Central memory CD8-positive, alpha-beta T cell (primary cell): ENCODE results near the gene SWAP70.
"Not testable (repeated sequence)": the region's sequence is repeated elsewhere in the genome, so short reads cannot be mapped to it uniquely, and the experiment has no call there.

ENCODE experiments used
- ATAC-seq: fragments of 150-1000 bp; cut with Tn5 transposase; replicated peaks from 2 replicates; pipeline ENCODE4 v1.10.0; 2022; ENCODE audit warnings: mild to moderate bottlenecking, moderate FRiP score, moderate number of reproducible peaks; ENCODE audit not compliant: poor library complexity, severe bottlenecking; ENCODE audit errors: extremely low read depth
- DNase-seq, 2 donors: peaks; one replicate each; pipeline ENCODE4 v3.0.0; 2021; ENCODE audit warnings: low spot score in 2 of 2
- H3K27ac Mint-ChIP-seq: one replicate; pipeline ENCODE4 v1.8.0; 2022; ENCODE audit warnings: low read depth, mild to moderate bottlenecking, moderate library complexity, mixed read lengths
- H3K27me3 Mint-ChIP-seq: one replicate; pipeline ENCODE4 v1.8.0; 2022; ENCODE audit warnings: mixed read lengths
- H3K36me3 Mint-ChIP-seq: one replicate; pipeline ENCODE4 v1.8.0; 2022; ENCODE audit warnings: mild to moderate bottlenecking, moderate library complexity, mixed read lengths; ENCODE audit not compliant: insufficient read depth
- H3K4me1 Mint-ChIP-seq: one replicate; pipeline ENCODE4 v1.8.0; 2022; ENCODE audit warnings: mixed read lengths
- H3K4me3 Mint-ChIP-seq: one replicate; pipeline ENCODE4 v1.8.0; 2022; ENCODE audit warnings: mild to moderate bottlenecking, moderate library complexity, mixed read lengths
- H3K9me3 Mint-ChIP-seq: one replicate; pipeline ENCODE4 v1.8.0; 2022; ENCODE audit warnings: mixed read lengths

The SWAP70 gene

DNA sequence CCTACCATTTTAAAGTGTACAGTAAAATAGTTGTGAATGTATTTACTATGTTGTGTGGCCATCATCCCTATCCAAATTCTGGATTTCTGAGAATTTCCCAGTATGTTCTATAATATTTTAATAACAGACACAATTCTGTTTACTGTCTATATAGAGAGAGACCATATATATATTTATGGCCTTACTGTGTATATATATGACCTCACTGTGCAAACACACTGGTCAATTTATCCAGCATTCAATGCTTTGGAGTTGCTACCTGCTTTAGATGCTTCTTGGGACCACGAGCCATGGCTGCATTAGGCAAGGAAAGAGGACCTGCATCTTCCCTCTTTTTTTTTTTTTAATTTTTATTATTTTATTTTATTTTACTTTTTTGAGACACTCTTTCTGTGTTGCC, 40.2 kb downstream of the SWAP70 start:
- Mint-ChIP-seq H3K9me3 (no peaks in the 10 kb centered on the region), H3K4me1 (peaks cover 11% of the 10 kb centered on the region), H3K4me3 (no peak overlapping the region), H3K27me3 (no peaks in the 10 kb centered on the region), H3K27ac (no peak overlapping the region), H3K36me3 (no peaks in the 10 kb centered on the region)
- no peak for DNase-seq
- ATAC-seq = no peak

DNA sequence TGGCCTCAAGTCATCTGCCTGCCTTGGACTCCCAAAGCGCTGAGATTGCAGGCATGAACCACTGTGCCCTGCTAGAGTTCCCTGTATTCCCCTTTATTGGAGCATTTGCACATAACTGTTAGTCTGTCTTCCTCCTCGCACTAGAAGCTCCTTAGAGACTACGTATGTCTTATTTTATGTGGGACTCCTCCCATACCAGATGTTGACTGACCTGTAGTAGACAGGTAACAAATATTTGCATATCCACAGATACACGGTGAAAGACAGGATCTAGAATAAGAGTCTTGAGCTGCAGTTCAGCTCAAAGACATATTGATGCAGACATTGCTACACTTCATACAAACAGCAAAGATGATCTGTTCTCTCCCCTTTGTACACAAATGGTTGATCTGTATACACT, 40.7 kb downstream of the SWAP70 start:
- Mint-ChIP-seq H3K27ac (no peak overlapping the region), H3K27me3 (no peaks in the 10 kb centered on the region), H3K4me1 (peaks cover 11% of the 10 kb centered on the region), H3K9me3 (no peaks in the 10 kb centered on the region), H3K4me3 (no peak overlapping the region), H3K36me3 (no peaks in the 10 kb centered on the region)
- no peak for DNase-seq
- no peak for ATAC-seq

DNA sequence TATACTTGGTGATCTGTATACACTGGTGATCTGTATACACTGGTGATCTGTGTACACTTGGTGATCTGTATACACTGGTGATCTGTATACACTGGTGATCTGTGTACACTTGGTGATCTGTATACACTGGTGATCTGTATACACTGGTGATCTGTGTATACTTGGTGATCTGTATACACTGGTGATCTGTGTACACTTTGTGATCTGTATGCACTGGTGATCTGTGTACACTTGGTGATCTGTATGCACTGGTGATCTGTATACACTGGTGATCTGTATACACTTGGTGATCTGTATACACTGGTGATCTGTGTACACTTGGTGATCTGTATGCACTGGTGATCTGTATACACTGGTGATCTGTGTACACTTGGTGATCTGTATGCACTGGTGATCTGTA, 41.5 kb downstream of the SWAP70 start:
- ATAC-seq, H3K9me3 Mint-ChIP-seq, H3K36me3 Mint-ChIP-seq, H3K27me3 Mint-ChIP-seq, H3K4me3 Mint-ChIP-seq, H3K27ac Mint-ChIP-seq, DNase-seq: not testable (repeated sequence)
- peaks cover 11% of the 10 kb centered on the region for H3K4me1 Mint-ChIP-seq

DNA sequence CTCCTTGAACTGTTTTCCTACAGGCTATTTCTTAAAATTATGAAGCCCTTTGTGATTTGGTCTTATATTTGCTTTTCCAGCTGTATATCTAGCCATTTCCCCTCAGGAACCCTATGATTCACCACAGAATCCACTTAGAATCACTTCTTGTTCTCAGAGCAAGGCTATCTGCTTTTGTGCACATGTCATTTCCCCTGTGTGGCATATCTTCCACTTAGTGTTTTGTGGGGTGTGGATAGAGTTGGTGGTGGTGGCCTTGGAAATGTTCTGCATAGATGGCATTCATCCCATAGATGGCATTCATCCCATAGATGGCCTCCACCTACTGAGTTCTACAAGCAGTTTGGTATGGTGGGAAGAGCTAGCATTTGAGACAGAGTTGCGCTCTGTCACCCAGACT, 44.7 kb downstream of the SWAP70 start:
- no peak for ATAC-seq
- Mint-ChIP-seq H3K9me3 (no peaks in the 10 kb centered on the region), H3K27ac (no peak overlapping the region), H3K27me3 (no peaks in the 10 kb centered on the region), H3K4me1 (peaks cover 4% of the 10 kb centered on the region), H3K4me3 (no peak overlapping the region), H3K36me3 (no peaks in the 10 kb centered on the region)
- no peak for DNase-seq

- no peak overlapping the region for H3K4me3 Mint-ChIP-seq
- DNase-seq = no peak
- H3K36me3 Mint-ChIP-seq = no peaks in the 10 kb centered on the region
Observed at GRCh38 chr11:9710223-9710622, 46.3 kb downstream of the SWAP70 start.

GRCh38 chr11:9710852-9711251, 47.0 kb downstream of the SWAP70 start:
- no peak for ATAC-seq
- Mint-ChIP-seq H3K27me3 (no peaks in the 10 kb centered on the region), H3K27ac (no peak overlapping the region), H3K4me3 (no peak overlapping the region), H3K9me3 (no peaks in the 10 kb centered on the region), H3K36me3 (no peaks in the 10 kb centered on the region), H3K4me1 (no peaks in the 10 kb centered on the region)
- no peak for DNase-seq

More at GRCh38 chr11:9710223-9710622, 46.3 kb downstream of the SWAP70 start:
- H3K4me1 Mint-ChIP-seq = no peaks in the 10 kb centered on the region
- no peak overlapping the region for H3K27ac Mint-ChIP-seq
- H3K27me3 Mint-ChIP-seq = no peaks in the 10 kb centered on the region
- ATAC-seq = no peak
- H3K9me3 Mint-ChIP-seq = no peaks in the 10 kb centered on the region

- H3K27ac Mint-ChIP-seq = no peak overlapping the region
- no peaks in the 10 kb centered on the region for H3K9me3 Mint-ChIP-seq
- no peaks in the 10 kb centered on the region for H3K4me1 Mint-ChIP-seq
- no peaks in the 10 kb centered on the region for H3K27me3 Mint-ChIP-seq
- no peak for DNase-seq
- no peaks in the 10 kb centered on the region for H3K36me3 Mint-ChIP-seq
- no peak overlapping the region for H3K4me3 Mint-ChIP-seq
- ATAC-seq = no peak
Observed at GRCh38 chr11:9711454-9712307, 47.8 kb downstream of the SWAP70 start.

- DNase-seq (no peak), ATAC-seq (no peak)
- H3K4me1 Mint-ChIP-seq = no peaks in the 10 kb centered on the region
- no peaks in the 10 kb centered on the region for H3K36me3 Mint-ChIP-seq
- H3K27me3 Mint-ChIP-seq = no peaks in the 10 kb centered on the region
- no peaks in the 10 kb centered on the region for H3K9me3 Mint-ChIP-seq
- H3K4me3 Mint-ChIP-seq = no peak overlapping the region
- H3K27ac Mint-ChIP-seq = no peak overlapping the region
Observed at GRCh38 chr11:9714272-9714940, 50.5 kb downstream of the SWAP70 start.

DNA sequence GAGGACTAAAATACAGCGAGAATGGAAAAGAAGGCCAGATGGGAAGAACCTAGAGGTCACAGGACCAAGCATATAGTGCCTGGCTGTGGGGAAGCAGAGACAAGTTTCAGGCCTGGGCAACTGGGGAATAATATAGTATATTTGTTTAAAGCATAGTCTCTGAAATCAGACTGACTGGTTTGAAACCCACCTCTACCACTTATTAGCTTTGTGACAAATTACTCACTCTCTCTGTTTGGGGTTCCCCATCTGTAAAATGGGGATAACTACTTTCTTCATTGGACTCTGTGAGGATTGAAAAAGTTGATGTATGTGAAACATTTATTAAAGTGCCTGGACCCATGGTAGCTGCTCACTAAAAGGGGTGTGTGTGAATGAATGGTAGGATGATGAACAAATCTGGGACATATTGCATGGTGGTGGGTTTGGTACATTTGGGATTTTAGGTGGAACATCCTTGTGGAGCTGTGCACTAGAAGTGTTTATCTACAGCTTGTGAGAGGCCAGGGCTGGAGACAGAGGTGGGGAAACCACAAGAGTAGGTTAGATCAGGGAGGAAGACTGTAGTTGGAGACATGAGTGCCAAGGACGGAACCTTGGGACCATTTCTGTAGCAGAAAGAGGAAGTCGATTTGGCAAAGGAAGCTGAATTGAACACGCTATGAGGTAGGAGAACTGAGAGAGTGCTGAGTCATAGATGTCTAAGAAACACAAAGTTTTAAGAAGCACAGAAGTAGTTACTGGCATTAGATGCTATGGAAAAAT, 52.6 kb downstream of the SWAP70 start:
- Mint-ChIP-seq H3K27ac (no peak overlapping the region), H3K9me3 (no peaks in the 10 kb centered on the region), H3K4me3 (no peak overlapping the region), H3K27me3 (no peaks in the 10 kb centered on the region), H3K4me1 (no peaks in the 10 kb centered on the region), H3K36me3 (no peaks in the 10 kb centered on the region)
- ATAC-seq = no peak
- no peak for DNase-seq

DNA sequence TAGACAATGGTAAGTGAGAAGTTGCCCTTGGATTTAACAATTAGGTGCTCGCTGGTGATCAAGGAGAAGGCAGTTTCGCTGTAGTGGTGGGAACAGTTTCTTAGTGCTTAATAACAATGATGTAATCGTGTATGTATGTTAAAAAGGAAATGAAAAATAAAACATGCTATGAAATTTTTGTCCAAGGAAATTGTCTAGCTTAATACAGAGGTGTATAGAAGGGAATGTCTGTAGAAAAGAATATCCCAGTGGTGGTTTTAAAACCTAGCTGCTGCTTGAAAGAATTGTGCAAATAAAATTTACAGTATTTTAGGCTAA, 53.1 kb downstream of the SWAP70 start:
- DNase-seq = no peak
- no peaks in the 10 kb centered on the region for H3K4me1 Mint-ChIP-seq
- no peak overlapping the region for H3K27ac Mint-ChIP-seq
- ATAC-seq = no peak
- no peak overlapping the region for H3K4me3 Mint-ChIP-seq
- no peaks in the 10 kb centered on the region for H3K27me3 Mint-ChIP-seq
- no peaks in the 10 kb centered on the region for H3K36me3 Mint-ChIP-seq
- H3K9me3 Mint-ChIP-seq = no peaks in the 10 kb centered on the region

DNA sequence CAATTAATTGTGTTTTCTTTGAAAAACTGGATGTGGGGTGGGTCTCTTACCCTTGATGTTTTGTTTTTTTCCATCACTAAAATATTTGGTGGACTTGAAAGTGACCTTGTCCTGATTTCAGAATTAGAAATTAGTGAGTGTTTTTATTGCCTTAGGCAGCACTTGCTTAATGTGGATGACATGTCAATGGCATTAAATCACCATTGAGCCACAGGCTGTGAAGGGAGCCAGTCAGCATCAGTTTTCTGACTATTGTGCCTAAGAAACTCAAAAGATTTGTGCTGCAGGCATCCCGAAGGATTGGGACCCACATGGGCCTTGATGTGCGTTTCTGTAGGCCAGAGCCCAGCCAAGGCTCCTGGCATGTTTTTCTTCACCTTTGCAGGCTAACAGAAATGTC, 53.8 kb downstream of the SWAP70 start:
- no peaks in the 10 kb centered on the region for H3K36me3 Mint-ChIP-seq
- no peaks in the 10 kb centered on the region for H3K9me3 Mint-ChIP-seq
- no peaks in the 10 kb centered on the region for H3K4me1 Mint-ChIP-seq
- DNase-seq = no peak
- H3K27me3 Mint-ChIP-seq = no peaks in the 10 kb centered on the region
- H3K27ac Mint-ChIP-seq = no peak overlapping the region
- H3K4me3 Mint-ChIP-seq = no peak overlapping the region
- ATAC-seq = no peak

DNA sequence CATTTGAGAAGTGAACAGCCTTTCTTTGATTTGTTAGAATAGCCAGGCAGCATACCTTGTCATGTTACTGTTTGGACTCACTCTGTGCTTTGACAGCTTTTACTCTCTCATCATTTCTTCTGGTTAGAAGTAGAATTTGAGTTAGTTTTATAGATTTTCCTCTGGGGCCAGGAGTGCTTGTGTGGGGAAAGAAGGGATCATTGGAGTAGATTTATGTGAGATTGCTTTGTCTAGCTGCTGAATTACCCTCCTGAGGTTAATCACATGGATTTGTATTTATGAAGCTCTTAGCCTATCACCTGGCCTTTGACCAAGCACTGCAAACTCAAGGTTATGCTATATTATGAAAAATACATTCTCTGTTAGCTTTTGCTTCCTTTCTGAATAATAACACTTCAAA, 54.3 kb downstream of the SWAP70 start:
- Mint-ChIP-seq H3K36me3 (no peaks in the 10 kb centered on the region), H3K27me3 (no peaks in the 10 kb centered on the region), H3K27ac (no peak overlapping the region), H3K4me3 (no peak overlapping the region), H3K9me3 (no peaks in the 10 kb centered on the region), H3K4me1 (no peaks in the 10 kb centered on the region)
- ATAC-seq (no peak), DNase-seq (no peak)
